ENCODE measurements around the gene FAM114A2.
"Not testable (repeated sequence)": the region's sequence is repeated elsewhere in the genome, so short reads cannot be mapped to it uniquely, and the experiment has no call there.

FAM114A2 gene

DNA sequence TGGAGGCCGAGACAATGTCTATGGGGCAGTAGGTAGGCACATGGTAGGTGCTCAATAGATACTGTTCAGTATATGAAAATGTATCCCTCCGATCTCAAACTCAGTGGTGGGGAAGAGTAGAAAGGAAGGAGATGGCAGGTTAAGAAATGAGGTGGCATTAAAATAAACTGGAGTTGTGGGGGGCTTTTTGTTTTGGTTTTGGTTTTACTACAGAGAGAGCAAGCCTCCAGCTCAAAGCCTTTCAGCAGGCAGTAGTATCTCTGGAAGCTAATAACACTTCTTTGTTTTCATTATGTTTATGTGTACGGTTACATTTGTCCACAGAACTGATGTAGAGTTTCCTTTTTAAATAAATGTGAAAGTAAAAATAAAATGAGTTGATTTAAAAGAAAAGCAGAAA, 8.6 kb upstream of the FAM114A2 start:
- DNase-seq = no peak

DNA sequence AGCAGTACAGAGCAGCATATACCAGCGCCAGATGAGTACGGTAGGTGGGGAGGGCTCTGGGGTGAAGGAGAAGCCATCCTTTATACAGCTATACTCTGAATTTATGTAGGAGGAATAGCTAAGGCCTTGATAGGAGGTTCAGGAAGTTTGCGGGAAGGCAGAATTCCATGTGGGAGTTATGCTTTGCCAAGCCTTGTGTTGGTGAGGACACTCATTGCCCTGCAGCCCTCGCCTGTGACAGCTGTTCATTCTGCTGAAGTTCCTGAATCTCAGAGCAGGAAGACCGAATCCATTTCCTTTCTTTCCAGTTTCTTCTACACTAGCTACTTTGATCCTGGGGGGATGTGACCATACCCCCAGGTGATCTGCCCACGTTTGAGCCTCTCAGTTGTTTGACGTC, 7.8 kb upstream of the FAM114A2 start:
- DNase-seq = no peak

GRCh38 chr5:154044581-154044980, 5.9 kb upstream of the FAM114A2 start:
- no peak for DNase-seq

GRCh38 chr5:154044099-154044498, 5.4 kb upstream of the FAM114A2 start:
- DNase-seq = no peak

DNA sequence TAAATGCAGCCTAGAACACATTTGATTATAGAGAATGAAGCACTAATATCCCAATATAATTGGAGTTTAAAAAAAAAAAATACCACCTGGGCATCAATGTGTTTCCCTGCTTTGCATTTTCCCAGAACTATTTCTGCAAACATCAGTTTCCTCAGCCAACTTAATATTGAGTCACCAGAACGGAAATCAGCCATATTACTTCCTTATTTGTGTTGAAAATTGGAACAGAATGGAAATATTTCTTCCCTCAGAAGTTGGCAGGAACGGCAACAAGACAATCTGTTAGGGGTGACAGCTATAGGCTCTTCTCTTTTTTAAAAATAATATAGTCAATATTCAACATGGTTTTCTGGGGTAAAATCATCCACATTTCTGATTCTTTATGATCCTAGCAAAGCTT, 4.1 kb upstream of the FAM114A2 start:
- DNase-seq = no peak

GRCh38 chr5:154039458-154039829, 734 bp upstream of the FAM114A2 start:
- DNase-seq = no peak

- DNase-seq = no peak
Measured at GRCh38 chr5:154038261-154038706, 426 bp downstream of the FAM114A2 start.

DNA sequence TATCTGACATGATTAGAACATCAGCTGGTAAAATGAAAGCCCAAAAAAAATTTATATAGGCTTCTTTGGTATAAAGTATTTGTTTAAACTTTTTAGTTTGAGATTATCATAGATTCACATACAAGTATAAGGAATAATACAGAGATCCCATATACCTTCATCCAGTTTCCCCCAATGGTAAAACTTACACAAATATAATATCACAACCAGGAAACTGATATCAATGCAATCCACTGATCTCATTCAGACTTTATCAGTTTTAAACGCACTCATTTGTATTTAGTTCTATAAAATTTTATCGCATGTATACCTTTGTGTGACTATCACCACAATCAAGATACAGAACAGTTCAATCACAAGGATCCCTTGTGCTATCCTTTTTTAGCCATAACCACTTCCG, 3.8 kb downstream of the FAM114A2 start:
- DNase-seq = no peak

DNA sequence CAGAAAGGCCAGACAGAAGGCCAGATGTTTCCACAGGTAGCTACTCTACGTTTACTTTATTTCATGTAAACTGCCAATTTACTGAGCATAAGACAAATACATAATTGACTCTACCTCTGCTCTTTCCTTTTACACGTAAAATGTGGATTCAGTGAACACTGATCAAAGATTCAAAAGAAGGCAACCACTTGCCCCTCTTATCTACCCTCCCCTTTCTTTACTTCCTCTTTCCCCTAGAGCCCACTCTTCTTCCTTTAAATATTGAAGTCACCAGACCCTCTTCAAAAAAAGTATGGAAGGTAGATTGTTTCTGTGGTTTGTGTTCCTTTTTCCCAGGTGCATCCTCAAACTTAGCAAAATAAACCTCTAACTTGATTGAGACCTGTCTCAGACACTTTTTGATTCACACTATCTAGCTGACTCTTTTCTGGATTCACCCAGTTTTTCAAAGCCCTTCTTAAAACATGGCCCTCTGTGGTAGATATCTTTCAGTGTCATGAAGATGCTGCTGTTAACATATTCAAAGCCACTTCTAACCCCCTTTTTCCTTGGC, 6.7 kb downstream of the FAM114A2 start:
- no peak for DNase-seq

GRCh38 chr5:154025951-154026350, 12.8 kb downstream of the FAM114A2 start:
- DNase-seq = no peak

DNA sequence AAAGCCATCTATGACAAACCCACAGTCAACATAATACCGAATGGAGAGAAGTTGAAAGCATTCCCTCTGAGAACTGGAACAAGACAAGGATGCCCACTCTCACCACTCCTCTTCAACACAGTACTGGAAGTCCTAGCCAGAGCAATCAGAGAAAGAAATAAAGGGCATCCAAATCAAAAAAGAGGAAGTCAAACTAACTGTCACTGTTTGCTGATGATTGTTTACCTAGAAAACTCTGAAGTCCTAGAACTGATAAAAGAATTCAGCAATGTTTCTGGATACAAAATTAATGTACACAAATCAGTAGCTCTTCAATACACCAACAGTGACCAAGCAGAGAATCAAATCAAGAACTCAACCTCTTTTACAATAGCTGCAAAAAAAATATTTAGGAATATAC, 19.8 kb downstream of the FAM114A2 start:
- DNase-seq = not testable (repeated sequence)

DNA sequence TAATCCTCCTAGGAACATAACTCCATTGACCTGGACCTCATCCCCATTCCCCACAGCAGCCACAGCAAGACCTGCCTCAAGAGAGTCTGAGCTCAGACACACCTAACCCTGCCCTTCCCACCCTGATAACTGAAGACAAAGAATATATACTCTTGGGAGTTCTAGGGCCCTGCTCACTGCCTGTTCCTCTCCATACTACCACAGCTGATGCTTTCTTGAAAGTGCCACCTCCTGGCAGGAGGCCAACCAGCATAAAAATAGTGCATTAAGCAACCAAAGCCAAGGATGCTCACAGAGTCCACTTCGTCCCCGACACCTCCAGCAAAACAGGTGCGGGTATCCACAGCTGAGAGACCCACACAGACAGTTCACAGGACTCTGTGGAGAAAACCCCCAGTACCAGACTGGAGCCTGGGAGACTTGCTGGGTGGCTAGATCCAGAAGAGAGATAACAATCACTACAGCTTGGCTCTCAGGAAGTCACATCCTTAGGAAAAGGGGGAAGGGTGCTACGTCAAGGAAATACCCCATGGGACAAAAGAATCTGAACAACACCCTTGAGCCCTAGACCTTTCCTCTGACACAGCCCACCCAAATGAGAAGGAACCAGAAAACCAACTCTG, 23.5 kb downstream of the FAM114A2 start:
- no peak for DNase-seq

DNA sequence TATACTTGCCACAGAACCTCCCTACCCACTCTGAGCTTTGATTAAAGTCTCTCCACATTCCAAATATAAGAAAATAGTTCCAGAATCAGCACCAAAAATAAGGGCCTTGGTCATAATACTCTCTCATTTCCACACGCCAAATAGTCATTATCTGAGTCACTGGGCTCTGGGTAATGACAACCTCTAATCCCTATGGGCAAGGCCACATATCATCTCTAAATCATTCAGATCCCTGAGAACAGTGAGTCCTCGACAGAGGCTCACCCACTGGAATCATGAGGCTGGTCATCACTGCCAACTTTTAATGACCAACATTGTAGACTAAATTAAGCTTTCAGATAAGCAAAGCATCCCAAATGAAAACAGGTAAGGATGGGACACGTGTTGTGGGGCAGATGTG, 28.1 kb downstream of the FAM114A2 start:
- no peak for DNase-seq

- no peak for DNase-seq
Measured at GRCh38 chr5:154005648-154006047, 33.1 kb downstream of the FAM114A2 start.

DNA sequence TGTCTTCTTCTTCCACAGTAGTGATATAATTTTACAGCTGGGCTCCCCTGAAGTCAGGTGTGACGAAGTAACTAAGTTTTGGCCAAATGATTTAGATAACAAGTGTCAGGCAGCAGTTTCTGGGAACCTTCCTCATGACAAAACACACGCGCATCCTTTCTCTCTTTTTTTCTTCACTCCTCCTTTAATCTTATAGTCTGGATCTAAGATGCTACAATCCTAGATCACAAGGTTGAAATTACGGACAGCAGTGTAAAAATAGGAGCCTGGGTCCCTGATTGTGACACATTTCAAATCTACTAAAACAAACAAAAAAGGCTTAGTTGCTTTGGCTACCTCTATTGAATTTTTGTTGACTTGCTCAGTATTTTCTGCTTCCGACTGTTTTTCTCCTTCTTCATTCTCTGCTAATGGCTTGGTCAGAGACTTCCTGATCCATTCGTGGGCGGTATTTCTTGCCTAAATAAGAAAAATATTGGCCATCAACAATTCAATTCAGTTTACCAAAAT, 36.1 kb downstream of the FAM114A2 start:
- no peak for DNase-seq

GRCh38 chr5:154002093-154002492, 36.6 kb downstream of the FAM114A2 start:
- DNase-seq = no peak

DNA sequence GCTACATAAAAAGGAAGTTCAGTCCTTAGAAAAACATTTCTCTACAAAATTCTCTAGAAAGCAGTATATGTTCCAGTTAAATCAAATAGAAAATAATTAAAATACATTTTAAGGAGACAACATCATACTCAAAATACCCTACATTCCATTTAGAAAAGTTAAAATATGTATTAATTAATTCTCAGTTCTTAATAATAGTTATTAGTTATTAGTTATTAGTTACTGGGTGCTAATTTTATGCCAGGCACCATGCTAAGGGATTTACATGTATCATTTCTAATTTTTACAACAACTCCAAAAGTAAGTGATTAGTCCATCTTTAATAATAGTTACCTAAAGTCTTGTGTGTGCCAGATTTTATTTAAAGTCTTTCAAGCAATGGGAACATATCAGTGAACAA, 38.0 kb downstream of the FAM114A2 start:
- DNase-seq = no peak

GRCh38 chr5:153999995-154000394, 38.7 kb downstream of the FAM114A2 start:
- DNase-seq = no peak

DNA sequence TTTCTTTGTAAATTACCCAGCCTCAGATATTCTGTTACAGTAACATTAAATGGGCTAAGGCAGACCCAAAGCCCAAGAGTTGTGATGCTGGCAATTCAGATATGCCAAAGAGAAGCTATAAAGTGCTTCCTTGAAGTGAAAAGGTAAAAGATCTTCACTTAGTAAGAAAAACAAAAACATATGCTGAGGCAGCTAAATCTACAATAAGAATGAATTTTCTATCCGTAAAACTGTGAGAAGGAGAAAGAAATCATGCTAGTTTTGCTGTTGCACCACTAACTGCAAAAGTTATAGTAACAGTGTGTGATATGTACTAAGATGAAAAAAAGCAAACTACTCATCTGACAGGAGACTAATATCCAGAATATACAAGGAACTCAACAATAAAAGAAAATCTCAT, 39.9 kb downstream of the FAM114A2 start:
- no peak for DNase-seq

DNA sequence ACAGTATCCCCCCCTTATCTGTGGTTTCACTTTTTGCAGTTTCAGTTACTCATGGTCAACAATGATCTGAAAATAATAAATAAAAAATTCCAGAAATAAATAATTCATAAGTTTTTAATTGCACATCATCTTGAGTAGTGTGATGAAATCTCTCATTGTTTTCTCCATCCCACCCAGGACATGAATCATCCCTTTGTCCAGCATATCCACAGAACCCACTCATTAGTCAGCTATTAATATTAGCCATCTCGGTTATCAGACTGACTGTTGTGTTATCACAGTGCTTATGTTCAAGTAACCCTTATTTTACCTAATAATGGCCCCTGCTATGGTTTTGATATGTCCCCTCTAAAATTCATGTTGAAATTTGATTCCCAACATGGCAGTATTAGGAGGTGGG, 40.7 kb downstream of the FAM114A2 start:
- no peak for DNase-seq

- DNase-seq = no peak
Measured at GRCh38 chr5:153991168-153991567, 47.5 kb downstream of the FAM114A2 start.

DNA sequence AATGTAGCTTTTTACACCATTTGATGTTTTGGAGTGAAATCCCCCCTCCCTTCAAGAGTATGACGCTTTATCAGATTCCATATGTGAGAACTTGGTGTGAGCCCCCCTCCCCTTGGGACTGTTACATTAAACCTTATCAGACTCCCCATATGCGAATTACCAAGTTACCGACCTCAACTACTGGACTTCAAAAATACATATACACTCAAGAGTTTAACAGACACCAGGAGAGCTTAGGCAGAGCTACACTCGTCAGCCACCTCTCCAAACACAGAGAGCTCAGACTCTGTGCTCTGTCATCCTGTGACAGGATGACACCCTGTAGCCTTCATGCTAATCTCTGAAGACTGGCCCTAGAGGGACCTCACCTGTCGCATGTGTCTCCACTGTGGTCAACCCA, 50.2 kb downstream of the FAM114A2 start:
- DNase-seq = no peak

DNA sequence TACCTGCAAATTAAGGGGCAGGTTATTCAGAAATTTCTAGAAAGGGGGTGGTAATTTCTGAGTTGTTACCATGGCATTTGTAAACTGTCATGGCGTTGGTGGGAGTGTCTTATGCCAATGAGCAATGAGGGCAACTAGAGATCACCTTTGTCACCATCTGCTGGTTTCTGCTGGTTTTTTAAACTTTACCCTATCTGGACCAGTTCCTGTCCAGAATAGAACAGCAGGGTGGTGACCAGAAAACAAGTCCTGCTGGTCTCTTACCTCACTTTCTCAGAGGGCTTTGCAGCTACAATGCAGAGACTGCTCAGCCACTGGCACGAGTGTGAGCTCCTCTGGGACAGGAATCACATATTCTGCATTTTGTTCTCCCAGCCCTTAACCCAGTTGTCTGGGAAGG, 51.4 kb downstream of the FAM114A2 start:
- DNase-seq = no peak

GRCh38 chr5:153985498-153985897, 53.2 kb downstream of the FAM114A2 start:
- DNase-seq = no peak

DNA sequence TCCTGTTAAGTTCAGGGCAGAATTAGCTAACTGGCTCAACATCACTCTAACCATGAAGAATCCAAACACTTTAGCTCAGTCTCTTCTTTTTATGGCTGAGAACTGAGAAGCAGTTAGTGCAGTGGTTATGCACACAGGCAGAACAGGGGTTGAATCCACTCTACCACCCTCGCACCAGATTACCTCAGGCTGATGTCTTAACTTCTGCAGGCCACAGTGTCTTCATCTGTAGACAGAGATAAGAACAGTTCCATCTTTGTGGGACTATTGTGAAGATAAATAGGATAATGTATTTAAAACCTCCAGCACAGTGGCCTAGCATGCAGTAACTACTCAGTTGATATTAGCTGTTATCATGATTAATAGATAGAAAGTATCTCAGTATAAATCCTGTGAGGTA, 54.8 kb downstream of the FAM114A2 start:
- DNase-seq = no peak
